Suppressor macrophage treated with lipopolysaccharide for 4 hours (primary cell): ENCODE measurements around the gene MSH6.

ENCODE experiments used
- DNase-seq: peaks from one replicate; pipeline ENCODE4 v3.0.0-alpha.2; 2020

The MSH6 gene

DNA sequence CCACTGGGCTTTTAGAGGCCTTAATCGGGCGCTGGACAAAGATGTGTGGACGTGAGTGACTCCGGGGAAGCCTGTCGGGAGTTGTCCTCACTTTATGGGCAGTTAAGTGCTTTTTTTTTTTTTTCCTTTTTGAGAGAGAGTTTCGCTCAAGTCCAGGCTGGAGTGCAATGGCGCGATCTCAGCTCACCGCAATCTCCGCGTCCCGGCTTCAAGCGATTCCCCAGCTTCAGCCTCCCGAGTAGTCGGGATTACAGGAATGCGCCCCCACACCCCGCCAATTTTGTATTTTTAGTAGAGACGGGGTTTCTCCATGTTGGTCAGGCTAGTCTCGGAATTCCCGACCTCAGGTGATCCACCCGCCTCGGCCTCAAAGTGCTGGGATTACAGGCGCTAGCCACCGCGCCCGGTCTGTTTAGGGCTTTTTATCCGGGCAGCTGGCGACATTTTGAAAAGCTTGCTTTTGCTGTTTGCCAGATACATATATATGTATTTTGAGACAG, 1.5 kb downstream of the MSH6 start:
- no peak for DNase-seq

GRCh38 chr2:47785986-47786385, 3.0 kb downstream of the MSH6 start:
- peak; percentile 83 for DNase-seq

GRCh38 chr2:47796090-47796697, 13.2 kb downstream of the MSH6 start:
- DNase-seq = no peak

DNA sequence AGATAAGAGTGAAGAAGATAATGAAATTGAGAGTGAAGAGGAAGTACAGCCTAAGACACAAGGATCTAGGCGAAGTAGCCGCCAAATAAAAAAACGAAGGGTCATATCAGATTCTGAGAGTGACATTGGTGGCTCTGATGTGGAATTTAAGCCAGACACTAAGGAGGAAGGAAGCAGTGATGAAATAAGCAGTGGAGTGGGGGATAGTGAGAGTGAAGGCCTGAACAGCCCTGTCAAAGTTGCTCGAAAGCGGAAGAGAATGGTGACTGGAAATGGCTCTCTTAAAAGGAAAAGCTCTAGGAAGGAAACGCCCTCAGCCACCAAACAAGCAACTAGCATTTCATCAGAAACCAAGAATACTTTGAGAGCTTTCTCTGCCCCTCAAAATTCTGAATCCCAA, 15.7 kb downstream of the MSH6 start:
- peak; percentile 73 for DNase-seq

GRCh38 chr2:47799031-47799609, 16.2 kb downstream of the MSH6 start:
- peak; percentile 12 for DNase-seq

- no peak for DNase-seq
Measured at GRCh38 chr2:47801118-47801517, 18.2 kb downstream of the MSH6 start.

GRCh38 chr2:47803363-47803762, 20.4 kb downstream of the MSH6 start:
- no peak for DNase-seq

DNA sequence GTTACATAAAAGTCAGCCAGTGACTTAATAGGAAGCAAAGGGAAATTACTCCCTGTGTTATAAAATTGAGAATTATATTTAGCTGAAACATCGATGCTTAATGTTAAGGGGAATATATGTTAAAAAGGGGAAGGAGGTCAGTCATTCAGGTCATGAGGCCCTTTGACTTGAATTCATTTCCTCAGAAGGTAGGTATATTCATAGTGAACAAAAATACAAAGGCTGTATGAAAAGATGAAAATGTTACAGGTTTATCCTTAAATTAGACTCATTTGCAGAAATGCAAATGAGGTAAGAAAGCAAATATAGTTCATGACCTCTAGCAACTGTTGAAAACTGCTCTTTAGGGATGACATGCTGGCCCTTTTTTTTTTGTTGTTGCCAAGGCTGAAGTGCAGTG, 20.8 kb downstream of the MSH6 start:
- no peak for DNase-seq

GRCh38 chr2:47805850-47806249, 22.9 kb downstream of the MSH6 start:
- DNase-seq = no peak

GRCh38 chr2:47808614-47809013, 25.7 kb downstream of the MSH6 start:
- no peak for DNase-seq

DNA sequence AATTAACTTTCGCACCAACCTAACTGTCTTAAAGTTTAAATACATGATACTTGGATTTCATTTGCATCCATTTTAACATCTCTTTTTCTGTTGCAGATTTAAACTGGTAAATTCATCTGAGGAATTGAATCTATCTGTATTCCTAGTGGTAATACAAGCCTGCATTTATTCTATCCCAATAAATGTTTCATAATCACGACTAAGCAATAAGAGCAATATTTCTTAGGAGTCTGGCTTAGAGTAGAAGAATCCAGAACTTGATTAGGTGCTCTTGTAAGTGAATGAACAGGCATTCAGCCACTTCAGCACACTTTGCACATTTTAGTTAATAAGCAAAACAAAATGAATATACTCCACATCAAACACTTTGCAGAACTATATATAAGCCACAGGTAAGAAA, 27.0 kb downstream of the MSH6 start:
- DNase-seq = no peak

GRCh38 chr2:47810850-47811249, 27.9 kb downstream of the MSH6 start:
- DNase-seq = no peak

GRCh38 chr2:47811668-47812067, 28.7 kb downstream of the MSH6 start:
- no peak for DNase-seq

DNA sequence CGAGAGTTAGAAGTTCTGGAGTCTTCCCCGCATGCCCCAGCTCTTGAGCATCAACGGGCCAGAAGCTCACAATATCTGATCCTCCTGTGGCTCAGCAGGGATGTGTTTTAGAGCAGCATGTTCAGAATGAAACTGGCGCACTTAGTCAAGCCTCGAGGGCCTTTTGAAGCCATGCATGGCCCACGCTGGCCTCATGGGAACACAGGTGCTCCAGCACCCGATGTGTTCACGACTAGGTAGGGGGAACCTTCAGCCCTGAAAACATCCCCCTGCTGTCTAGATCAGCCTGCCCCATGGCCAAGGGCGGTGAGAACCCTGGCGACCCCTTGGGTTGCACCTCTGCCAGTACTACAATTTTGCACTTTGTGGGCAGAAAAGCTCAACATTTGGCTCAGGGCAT, 32.8 kb downstream of the MSH6 start:
- no peak for DNase-seq

GRCh38 chr2:47818777-47819176, 35.8 kb downstream of the MSH6 start:
- no peak for DNase-seq

GRCh38 chr2:47819834-47820233, 36.9 kb downstream of the MSH6 start:
- DNase-seq = no peak

- no peak for DNase-seq
Measured at GRCh38 chr2:47822518-47822917, 39.6 kb downstream of the MSH6 start.

DNA sequence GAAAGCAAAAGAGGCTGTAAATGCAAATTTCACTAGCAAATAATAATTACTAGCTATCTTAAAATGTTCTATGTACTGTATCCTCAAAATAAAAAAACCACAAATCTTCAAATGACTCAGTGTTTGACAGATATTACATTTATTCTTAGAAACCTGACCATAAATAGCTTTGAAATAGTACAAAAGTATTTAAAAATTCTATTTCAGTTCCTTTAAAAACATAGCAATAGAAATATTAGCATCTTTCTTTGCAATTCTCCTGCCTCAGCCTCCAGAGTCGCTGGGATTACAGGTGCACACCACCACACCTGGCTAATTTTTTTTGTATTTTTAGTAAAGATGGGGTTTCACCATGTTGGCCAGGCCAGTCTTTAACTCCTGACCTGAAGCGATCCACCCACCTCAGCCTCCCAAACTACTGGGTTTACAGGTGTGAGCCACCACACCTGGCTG, 50.6 kb downstream of the MSH6 start:
- no peak for DNase-seq

DNA sequence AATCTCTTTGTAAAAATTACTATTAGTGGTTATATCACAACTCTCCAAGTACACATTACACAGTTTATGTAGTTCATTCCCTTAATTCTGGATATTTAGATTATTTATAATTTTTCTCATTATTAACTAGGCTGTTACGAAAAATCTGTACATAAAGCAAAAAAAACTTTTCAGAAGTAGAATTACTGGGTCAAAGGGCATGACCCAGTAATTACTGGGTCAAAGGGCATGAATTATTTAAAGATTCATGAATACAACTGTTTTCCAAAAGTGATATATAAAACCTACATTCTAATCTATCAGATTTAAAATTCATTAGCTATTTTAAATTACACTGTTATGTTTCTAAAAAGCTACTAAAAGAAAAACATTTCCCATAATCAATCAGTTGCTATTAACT, 55.3 kb downstream of the MSH6 start:
- no peak for DNase-seq

- no peak for DNase-seq
Measured at GRCh38 chr2:47838686-47839085, 55.7 kb downstream of the MSH6 start.

GRCh38 chr2:47842846-47843245, 59.9 kb downstream of the MSH6 start:
- DNase-seq = no peak

- DNase-seq = peak; percentile 39
Measured at GRCh38 chr2:47843407-47843806, 60.5 kb downstream of the MSH6 start.

- DNase-seq = no peak
Measured at GRCh38 chr2:47844162-47844561, 61.2 kb downstream of the MSH6 start.

DNA sequence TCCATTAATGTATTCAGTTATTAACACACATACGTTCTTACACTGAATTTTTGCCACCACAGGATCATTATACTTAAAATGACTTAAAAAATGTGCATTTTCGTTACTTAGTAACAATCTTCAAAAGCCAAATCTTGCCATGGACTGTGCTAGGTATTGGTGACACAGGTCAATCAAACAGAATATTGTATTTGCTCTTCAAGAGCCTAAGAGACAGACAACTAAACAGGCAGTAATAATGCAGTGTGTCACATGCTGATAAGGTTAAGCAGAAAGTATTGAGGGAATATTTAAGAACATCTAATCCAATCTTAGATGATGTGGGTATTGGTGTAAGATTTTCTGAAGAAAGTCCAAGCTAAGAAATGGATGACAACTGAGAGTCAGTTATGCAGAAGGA, 66.4 kb downstream of the MSH6 start:
- DNase-seq = no peak

DNA sequence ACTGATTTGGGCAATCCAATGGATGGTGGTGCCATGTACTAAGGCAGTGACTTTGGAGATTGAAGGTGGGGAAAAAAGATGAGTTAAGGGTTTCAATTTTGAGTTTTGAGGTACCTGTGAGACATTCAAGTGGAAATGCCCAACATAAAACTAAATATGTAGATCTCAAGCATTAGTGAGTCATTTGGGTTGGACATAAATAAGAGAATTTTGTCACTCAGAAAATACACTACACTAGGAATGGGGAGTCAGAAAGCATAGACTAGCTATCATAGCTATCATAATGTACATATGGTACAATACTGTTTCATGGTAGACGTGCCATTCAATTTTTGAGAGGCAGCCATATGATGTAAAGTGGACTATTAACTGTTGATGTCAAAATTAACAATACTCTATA, 67.3 kb downstream of the MSH6 start:
- no peak for DNase-seq
